IMR-90 (cell line): Measurements from ENCODE around the gene AUNIP. TPM values are rescaled to one million over a fixed set of nuclear protein-coding genes. Genes with fewer than 3 reads are reported as not detected.
A peak's percentile ranks its signal among the peaks of the same experiment; 100 is the strongest.

Experiments
- ATAC-seq: fragments of 200-7000 bp; cut with Tn5 transposase; 2 replicates; pipeline ENCODE4 v1.9.1; 2020; ENCODE audit warnings: low read depth, mild to moderate bottlenecking, moderate library complexity
- BruUV-seq: library from RNA; stranded (reverse); fragments of 400-500 nt; replicated peaks from 2 replicates; lab custom pipeline; 2021; lab: Mats Ljungman, UMichigan
- CTCF ChIA-PET: fragments of 300-600 bp; formaldehyde crosslinking; extraction: SDS; loops from one replicate; lab custom pipeline; 2021; ENCODE audit warnings: antibody characterized with exemption; lab: Yijun Ruan, JAX
- POLR2A ChIA-PET: fragments of 300-600 bp; sonication (Branson Sonifier 250); formaldehyde crosslinking; loops from one replicate; lab custom pipeline; 2022; ENCODE audit warnings: antibody characterized with exemption; ENCODE audit not compliant: unreplicated experiment; lab: Charles Lee
- DNase-seq: peaks from one replicate; pipeline ENCODE4 v3.0.0; 2013
- H2AFZ ChIP-seq: replicated peaks from 2 replicates; pipeline ENCODE3; 2013; ENCODE audit warnings: low read length, mild to moderate bottlenecking; ENCODE audit not compliant: poor library complexity
- H2AK5ac ChIP-seq: 2 replicates; pipeline ENCODE4 v1.6.1; 2013; ENCODE audit warnings: low read depth, low read length, inconsistent platforms
- H2AK9ac ChIP-seq: replicated peaks from 2 replicates; pipeline ENCODE3; 2013; ENCODE audit warnings: mild to moderate bottlenecking, low read depth, low read length, moderate library complexity; ENCODE audit not compliant: poor library complexity
- H2BK120ac ChIP-seq: 2 replicates; pipeline ENCODE4 v1.6.1; 2013; ENCODE audit warnings: low read depth, low read length, inconsistent platforms
- H2BK15ac ChIP-seq: 3 replicates; pipeline ENCODE4 v1.6.1; 2013; ENCODE audit warnings: low read depth, low read length, inconsistent platforms
- H2BK20ac ChIP-seq: 2 replicates; pipeline ENCODE4 v1.6.1; 2013; ENCODE audit warnings: low read depth, mild to moderate bottlenecking, inconsistent platforms, low read length, moderate library complexity
- H2BK5ac ChIP-seq: 2 replicates; pipeline ENCODE4 v1.6.1; 2013; ENCODE audit warnings: mild to moderate bottlenecking, low read depth, low read length, inconsistent platforms; ENCODE audit not compliant: poor library complexity, severe bottlenecking
- H3K14ac ChIP-seq: replicated peaks from 2 replicates; pipeline ENCODE4 v1.6.1; 2013; ENCODE audit warnings: low read depth, low read length, inconsistent platforms
- H3K18ac ChIP-seq: 2 replicates; pipeline ENCODE4 v1.6.1; 2013; ENCODE audit warnings: low read depth, low read length, control low read depth
- H3K23ac ChIP-seq: 2 replicates; pipeline ENCODE4 v1.6.1; 2013; ENCODE audit warnings: low read depth, low read length, inconsistent platforms
- H3K27ac ChIP-seq: 2 replicates; pipeline ENCODE4 v1.5.1; 2013; ENCODE audit warnings: mild to moderate bottlenecking, control low read depth, low read length; ENCODE audit not compliant: insufficient read depth
- H3K27me3 ChIP-seq: 2 replicates; pipeline ENCODE4 v1.6.1; 2013; ENCODE audit warnings: low read length; ENCODE audit not compliant: control insufficient read depth, insufficient read depth
- H3K36me3 ChIP-seq: 2 replicates; pipeline ENCODE4 v1.6.1; 2013; ENCODE audit warnings: low read length, mixed read lengths; ENCODE audit not compliant: control insufficient read depth, insufficient read depth
- H3K4ac ChIP-seq: 2 replicates; pipeline ENCODE4 v1.6.1; 2013; ENCODE audit warnings: low read depth, low read length, inconsistent platforms
- H3K4me1 ChIP-seq: 2 replicates; pipeline ENCODE4 v1.6.1; 2013; ENCODE audit warnings: low read length, mixed read lengths; ENCODE audit not compliant: control insufficient read depth, insufficient read depth
- H3K4me2 ChIP-seq: 2 replicates; pipeline ENCODE4 v1.6.1; 2013; ENCODE audit warnings: low read depth, mild to moderate bottlenecking, control low read depth, low read length, moderate library complexity
- H3K4me3 ChIP-seq: 2 replicates; pipeline ENCODE4 v1.5.1; 2013; ENCODE audit warnings: low read depth, mild to moderate bottlenecking, control low read depth, low read length, moderate library complexity; ENCODE audit not compliant: insufficient read depth
- H3K56ac ChIP-seq: 2 replicates; pipeline ENCODE4 v1.6.1; 2013; ENCODE audit warnings: low read length, inconsistent platforms; ENCODE audit not compliant: insufficient read depth; ENCODE audit errors: extremely low read depth
- H3K79me1 ChIP-seq, 2 experiments: 2 replicates each; pipeline ENCODE4 v1.6.1; 2013; ENCODE audit warnings: low read length in 2 of 2, inconsistent platforms in 1 of 2, low read depth in 1 of 2
- H3K9ac ChIP-seq: 2 replicates; pipeline ENCODE4 v1.6.1; 2013; ENCODE audit warnings: low read depth, low read length, control low read depth
- H3K9me1 ChIP-seq: 2 replicates; pipeline ENCODE4 v1.6.1; 2013; ENCODE audit warnings: low read length, inconsistent platforms; ENCODE audit not compliant: insufficient read depth
- H3K9me3 ChIP-seq: 2 replicates; pipeline ENCODE4 v1.6.1; 2013; ENCODE audit warnings: low read length; ENCODE audit not compliant: control insufficient read depth, insufficient read depth
- H4K20me1 ChIP-seq: 2 replicates; pipeline ENCODE4 v1.6.1; 2013; ENCODE audit warnings: low read length, inconsistent platforms; ENCODE audit not compliant: insufficient read depth
- H4K5ac ChIP-seq: 2 replicates; pipeline ENCODE4 v1.6.1; 2013; ENCODE audit warnings: mild to moderate bottlenecking, low read depth, low read length, control low read depth
- H4K8ac ChIP-seq, 2 experiments: 2 replicates each; pipeline ENCODE4 v1.6.1; 2013; ENCODE audit warnings: low read depth in 2 of 2, low read length in 2 of 2, control low read depth in 1 of 2, inconsistent platforms in 1 of 2
- H4K91ac ChIP-seq: 2 replicates; pipeline ENCODE4 v1.6.1; 2013; ENCODE audit warnings: low read depth, low read length, inconsistent platforms; ENCODE audit not compliant: insufficient read depth
- BHLHE40 ChIP-seq: fragments of 150-350 bp; IDR thresholded peaks from 2 replicates; pipeline ENCODE4 v1.6.1; 2016; ENCODE audit warnings: mild to moderate bottlenecking, low read depth, low read length
- FOS ChIP-seq: fragments of 150-350 bp; IDR thresholded peaks from 2 replicates; pipeline ENCODE4 v1.6.1; 2016; ENCODE audit warnings: low read depth, low read length
- MAFK ChIP-seq: IDR thresholded peaks from 2 replicates; pipeline ENCODE4 v1.6.1; 2012; ENCODE audit warnings: low read depth, low read length, improper control_type of control experiment
- MAZ ChIP-seq: IDR thresholded peaks from 2 replicates; pipeline ENCODE4 v1.6.1; 2012; ENCODE audit warnings: low read depth, mild to moderate bottlenecking, low read length, improper control_type of control experiment, moderate library complexity, borderline replicate concordance
- MXI1 ChIP-seq: IDR thresholded peaks from 2 replicates; pipeline ENCODE4 v1.6.1; 2012; ENCODE audit warnings: low read depth, mild to moderate bottlenecking, low read length, moderate library complexity, borderline replicate concordance
- NFE2L2 ChIP-seq: fragments of 150-350 bp; IDR thresholded peaks from 2 replicates; pipeline ENCODE4 v1.6.1; 2016; ENCODE audit warnings: low read depth, mild to moderate bottlenecking, low read length
- POLR2A ChIP-seq: IDR thresholded peaks from 2 replicates; pipeline ENCODE4 v1.6.1; 2012; ENCODE audit warnings: mild to moderate bottlenecking, low read depth, low read length
- RAD21 ChIP-seq: IDR thresholded peaks from 2 replicates; pipeline ENCODE4 v1.6.1; 2012; ENCODE audit warnings: low read length, improper control_type of control experiment
- RCOR1 ChIP-seq: IDR thresholded peaks from 2 replicates; pipeline ENCODE4 v1.6.1; 2012; ENCODE audit warnings: mild to moderate bottlenecking, low read length, improper control_type of control experiment; ENCODE audit not compliant: insufficient replicate concordance
- SMC3 ChIP-seq: fragments of 150-350 bp; IDR thresholded peaks from 2 replicates; pipeline ENCODE4 v1.6.1; 2016; ENCODE audit warnings: low read depth, mild to moderate bottlenecking, antibody characterized with exemption, low read length, moderate library complexity
- WGBS, 2 experiments: methylation state at CpG; one replicate each; pipeline versions ENCODE4 v1.1.5 to v1.1.7; 2013; ENCODE audit warnings: missing lambda C conversion rate in 2 of 2; ENCODE audit not compliant: insufficient read length in 1 of 2; ENCODE audit errors: extremely low coverage in 2 of 2; 5-methylcytosine and 5-hydroxymethylcytosine counted together
- dilution Hi-C: fragments of 300-500 bp; cut with HindIII; formaldehyde crosslinking; loops from one replicate; pipeline ENCODE4 v1.14.3; 2018; ENCODE audit warnings: low sequenced_read_pairs; ENCODE audit not compliant: unreplicated experiment
- in situ Hi-C: fragments of 300-500 bp; cut with MboI; formaldehyde crosslinking; loops from 3 replicates; pipeline ENCODE4 v1.14.3; 2019; ENCODE audit warnings: low sequenced_read_pairs, inconsistent platforms, mixed read lengths
- intact Hi-C: fragments of 100-400 bp; cut with micrococcal nuclease; formaldehyde crosslinking; loops from 2 replicates; pipeline ENCODE4 v1.10.0; 2022
- polyA plus RNA-seq, 3 experiments: library from polyadenylated mRNA; depleted of rRNA; stranded (reverse); fragments of >200 nt; gene quantifications; 2 replicates each; pipeline ENCODE4 v1.2.3, GENCODE V29; 2012; ENCODE audit warnings: low replicate concordance in 1 of 3
- total RNA-seq: library from RNA; depleted of rRNA; stranded (reverse); fragments of >200 nt; gene quantifications from 2 replicates; pipeline ENCODE4 v1.2.3, GENCODE V29; 2012
- TF ChIP-seq, protein P1 (sequence below): fragments of 150-350 bp; IDR thresholded peaks from 2 replicates; pipeline ENCODE4 v1.6.1; 2017; ENCODE audit warnings: mild to moderate bottlenecking, antibody characterized with exemption, low read length, low read depth
- TF ChIP-seq, protein P2 (sequence below): conservative IDR thresholded peaks from 2 replicates; pipeline ENCODE4 v1.5.1; 2012; ENCODE audit warnings: mild to moderate bottlenecking, low read depth, low read length, improper control_type of control experiment
- TF ChIP-seq, protein P3 (sequence below): fragments of 150-350 bp; IDR thresholded peaks from 2 replicates; pipeline ENCODE4 v1.6.1; 2016; ENCODE audit warnings: low read depth, mild to moderate bottlenecking, low read length, moderate library complexity, borderline replicate concordance

The AUNIP gene
- total and polyA plus RNA-seq, 2 of the 4 experiments (the other 2 are of a cell fraction) = 2.4 to 5.0 TPM

DNA sequence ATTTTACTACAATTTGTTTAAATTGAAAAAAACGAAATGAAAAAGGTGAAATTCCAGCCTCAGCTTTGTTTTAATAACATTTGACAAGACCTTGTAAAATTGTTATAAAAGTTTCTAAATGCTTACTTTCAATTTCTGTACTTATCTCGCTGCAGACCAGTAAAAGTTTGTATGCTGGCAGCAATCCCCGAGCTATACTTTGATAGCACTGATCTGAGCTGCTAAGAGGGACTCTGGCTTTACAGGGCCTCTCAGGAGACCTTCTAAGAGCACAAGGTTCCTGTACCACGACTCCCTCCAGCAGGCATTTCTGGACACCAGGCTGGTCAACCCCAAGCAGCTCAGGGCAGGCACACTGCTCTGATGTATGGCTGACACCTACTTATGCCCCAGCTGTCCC is 33.9 kb upstream of the AUNIP start:
- H3K9me1 ChIP-seq = peaks cover 31% of the 10 kb centered on the region
- CTCF ChIA-PET = interaction anchor here (0.6 to 1.5 kb wide), 2 partner anchors 143 to 741 kb away, joined by 4 read pairs; no protein-coding TSS in a partner anchor
- H3K79me1 ChIP-seq = peaks cover 13 to 65% of the 10 kb centered on the region in 2 experiments
- peak overlapping the region; percentile 90 for H3K4ac ChIP-seq
- peak overlapping the region; percentile 99 for H2BK5ac ChIP-seq
- WGBS, 2 experiments = 20% methylated on average over 1 of the region's 4 CpGs; no CpG with 5 or more reads in 1 of the 2 experiments
- intact Hi-C loops (no loop called here), dilution Hi-C loops (no loop called here), in situ Hi-C loops (no loop called here)
- peak overlapping the region; percentile 85; the same call in 2 of the 3 replicates for H2BK15ac ChIP-seq
- no peaks in the 10 kb centered on the region for H3K27me3 ChIP-seq
- peak overlapping the region; percentile 97 for H2BK20ac ChIP-seq
- peak overlapping the region; percentile 99 for H2AK5ac ChIP-seq
- peak overlapping the region; percentile 52 for H2AFZ ChIP-seq
- no peaks in the 10 kb centered on the region for H3K9me3 ChIP-seq
- H4K91ac ChIP-seq = peak overlapping the region; percentile 96
- H4K20me1 ChIP-seq = no peaks in the 10 kb centered on the region
- BruUV-seq = no TSS peak
- H3K23ac ChIP-seq = peak overlapping the region; percentile 84
- H3K14ac ChIP-seq = peak overlapping the region; percentile 92
- peaks cover 44% of the 10 kb centered on the region for H3K4me1 ChIP-seq
- peak overlapping the region; percentile 99 for H3K18ac ChIP-seq
- peak overlapping the region; percentile 100 for H3K27ac ChIP-seq
- no peak overlapping the region for H3K4me3 ChIP-seq
- no peak for ATAC-seq
- TF ChIP-seq MXI1 = no peak
- TF ChIP-seq RAD21 = no peak
- TF ChIP-seq FOS = no peak
- TF ChIP-seq, protein P1, sequence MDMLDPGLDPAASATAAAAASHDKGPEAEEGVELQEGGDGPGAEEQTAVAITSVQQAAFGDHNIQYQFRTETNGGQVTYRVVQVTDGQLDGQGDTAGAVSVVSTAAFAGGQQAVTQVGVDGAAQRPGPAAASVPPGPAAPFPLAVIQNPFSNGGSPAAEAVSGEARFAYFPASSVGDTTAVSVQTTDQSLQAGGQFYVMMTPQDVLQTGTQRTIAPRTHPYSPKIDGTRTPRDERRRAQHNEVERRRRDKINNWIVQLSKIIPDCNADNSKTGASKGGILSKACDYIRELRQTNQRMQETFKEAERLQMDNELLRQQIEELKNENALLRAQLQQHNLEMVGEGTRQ = no peak
- TF ChIP-seq, protein P2, sequence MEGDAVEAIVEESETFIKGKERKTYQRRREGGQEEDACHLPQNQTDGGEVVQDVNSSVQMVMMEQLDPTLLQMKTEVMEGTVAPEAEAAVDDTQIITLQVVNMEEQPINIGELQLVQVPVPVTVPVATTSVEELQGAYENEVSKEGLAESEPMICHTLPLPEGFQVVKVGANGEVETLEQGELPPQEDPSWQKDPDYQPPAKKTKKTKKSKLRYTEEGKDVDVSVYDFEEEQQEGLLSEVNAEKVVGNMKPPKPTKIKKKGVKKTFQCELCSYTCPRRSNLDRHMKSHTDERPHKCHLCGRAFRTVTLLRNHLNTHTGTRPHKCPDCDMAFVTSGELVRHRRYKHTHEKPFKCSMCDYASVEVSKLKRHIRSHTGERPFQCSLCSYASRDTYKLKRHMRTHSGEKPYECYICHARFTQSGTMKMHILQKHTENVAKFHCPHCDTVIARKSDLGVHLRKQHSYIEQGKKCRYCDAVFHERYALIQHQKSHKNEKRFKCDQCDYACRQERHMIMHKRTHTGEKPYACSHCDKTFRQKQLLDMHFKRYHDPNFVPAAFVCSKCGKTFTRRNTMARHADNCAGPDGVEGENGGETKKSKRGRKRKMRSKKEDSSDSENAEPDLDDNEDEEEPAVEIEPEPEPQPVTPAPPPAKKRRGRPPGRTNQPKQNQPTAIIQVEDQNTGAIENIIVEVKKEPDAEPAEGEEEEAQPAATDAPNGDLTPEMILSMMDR = no peak
- no peak for TF ChIP-seq BHLHE40
- no peak for TF ChIP-seq MAZ
- TF ChIP-seq, protein P3, sequence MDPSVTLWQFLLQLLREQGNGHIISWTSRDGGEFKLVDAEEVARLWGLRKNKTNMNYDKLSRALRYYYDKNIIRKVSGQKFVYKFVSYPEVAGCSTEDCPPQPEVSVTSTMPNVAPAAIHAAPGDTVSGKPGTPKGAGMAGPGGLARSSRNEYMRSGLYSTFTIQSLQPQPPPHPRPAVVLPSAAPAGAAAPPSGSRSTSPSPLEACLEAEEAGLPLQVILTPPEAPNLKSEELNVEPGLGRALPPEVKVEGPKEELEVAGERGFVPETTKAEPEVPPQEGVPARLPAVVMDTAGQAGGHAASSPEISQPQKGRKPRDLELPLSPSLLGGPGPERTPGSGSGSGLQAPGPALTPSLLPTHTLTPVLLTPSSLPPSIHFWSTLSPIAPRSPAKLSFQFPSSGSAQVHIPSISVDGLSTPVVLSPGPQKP = no peak
- TF ChIP-seq MAFK = no peak
- TF ChIP-seq SMC3 = no peak
- no peak for TF ChIP-seq RCOR1
- TF ChIP-seq NFE2L2 = no peak
- no peak for TF ChIP-seq POLR2A
- peak overlapping the region; percentile 91 for H2BK120ac ChIP-seq
- H2AK9ac ChIP-seq = peak overlapping the region; percentile 83
- H4K5ac ChIP-seq = peak overlapping the region; percentile 86
- H3K4me2 ChIP-seq = peak overlapping the region; percentile 43
- POLR2A ChIA-PET = interaction anchor here (1.4 to 1.5 kb wide), 2 partner anchors 17 to 104 kb away, joined by 4 to 12 read pairs; partner anchors contain the start of genes PAFAH2 and PAQR7
- H4K8ac ChIP-seq = peak overlapping the region; percentile 72 to 95
- H3K9ac ChIP-seq = peak overlapping the region; percentile 80
- peak; percentile 25 for DNase-seq
- peak overlapping the region; percentile 75; the same call in 1 of the 2 replicates for H3K56ac ChIP-seq
- H3K36me3 ChIP-seq = peaks cover 7% of the 10 kb centered on the region
